Measurements from ENCODE around the gene SST. TPM values are rescaled to one million over a fixed set of nuclear protein-coding genes. Genes with fewer than 3 reads are reported as not detected.

The SST gene
- total RNA-seq, 1 experiment from 2014 or later = not detected

DNA sequence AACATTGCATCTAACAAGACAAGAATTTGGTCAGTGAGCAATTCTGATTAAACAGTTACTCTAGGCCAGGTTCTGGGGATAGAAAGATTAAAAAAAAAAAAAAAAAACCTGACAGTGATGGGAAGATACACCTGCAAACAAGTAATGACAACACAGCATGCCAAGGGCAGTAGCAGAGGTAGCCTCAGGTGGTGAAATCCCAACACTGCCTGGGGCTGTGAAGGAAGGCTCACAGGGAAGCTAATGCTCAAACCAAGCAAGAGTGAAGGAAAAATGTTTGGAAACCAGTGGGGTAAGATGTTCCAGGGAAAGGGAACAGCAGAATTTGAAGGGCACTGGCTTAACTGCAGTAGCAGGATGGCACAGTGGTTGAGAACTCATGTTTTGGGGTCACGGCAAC lies 23.2 kb upstream of the SST start:
- TF ChIP-seq, protein P1, sequence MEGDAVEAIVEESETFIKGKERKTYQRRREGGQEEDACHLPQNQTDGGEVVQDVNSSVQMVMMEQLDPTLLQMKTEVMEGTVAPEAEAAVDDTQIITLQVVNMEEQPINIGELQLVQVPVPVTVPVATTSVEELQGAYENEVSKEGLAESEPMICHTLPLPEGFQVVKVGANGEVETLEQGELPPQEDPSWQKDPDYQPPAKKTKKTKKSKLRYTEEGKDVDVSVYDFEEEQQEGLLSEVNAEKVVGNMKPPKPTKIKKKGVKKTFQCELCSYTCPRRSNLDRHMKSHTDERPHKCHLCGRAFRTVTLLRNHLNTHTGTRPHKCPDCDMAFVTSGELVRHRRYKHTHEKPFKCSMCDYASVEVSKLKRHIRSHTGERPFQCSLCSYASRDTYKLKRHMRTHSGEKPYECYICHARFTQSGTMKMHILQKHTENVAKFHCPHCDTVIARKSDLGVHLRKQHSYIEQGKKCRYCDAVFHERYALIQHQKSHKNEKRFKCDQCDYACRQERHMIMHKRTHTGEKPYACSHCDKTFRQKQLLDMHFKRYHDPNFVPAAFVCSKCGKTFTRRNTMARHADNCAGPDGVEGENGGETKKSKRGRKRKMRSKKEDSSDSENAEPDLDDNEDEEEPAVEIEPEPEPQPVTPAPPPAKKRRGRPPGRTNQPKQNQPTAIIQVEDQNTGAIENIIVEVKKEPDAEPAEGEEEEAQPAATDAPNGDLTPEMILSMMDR (IDR thresholded peaks at IDR 0.05; ENCODE audit: unreplicated experiment) = no peak
- no peak overlapping the region for H3K4me3 Mint-ChIP-seq (ENCODE audit: low read depth, unreplicated experiment)
- H3K9me3 Mint-ChIP-seq (ENCODE audit: low read depth, unreplicated experiment) = peaks cover 5% of the 10 kb centered on the region
- intact Hi-C loops (cut with micrococcal nuclease; ENCODE audit: unreplicated experiment) = no loop called here
- H3K4me1 Mint-ChIP-seq (ENCODE audit: low read depth, unreplicated experiment) = no peaks in the 10 kb centered on the region
- BruUV-seq (replicated peaks) = no TSS peak
- CTCF ChIA-PET = interaction anchor here (0.6 to 1.5 kb wide), 5 partner anchors 8 to 666 kb away, joined by 3 to 7 read pairs (median 3); no protein-coding TSS in a partner anchor
- no peaks in the 10 kb centered on the region for H3K36me3 Mint-ChIP-seq (ENCODE audit: insufficient read depth, unreplicated experiment)
- no peak overlapping the region for H3K27ac Mint-ChIP-seq (ENCODE audit: unreplicated experiment)
- no peak for DNase-seq
- peaks cover 66% of the 10 kb centered on the region for H3K27me3 Mint-ChIP-seq (ENCODE audit: unreplicated experiment)

DNA sequence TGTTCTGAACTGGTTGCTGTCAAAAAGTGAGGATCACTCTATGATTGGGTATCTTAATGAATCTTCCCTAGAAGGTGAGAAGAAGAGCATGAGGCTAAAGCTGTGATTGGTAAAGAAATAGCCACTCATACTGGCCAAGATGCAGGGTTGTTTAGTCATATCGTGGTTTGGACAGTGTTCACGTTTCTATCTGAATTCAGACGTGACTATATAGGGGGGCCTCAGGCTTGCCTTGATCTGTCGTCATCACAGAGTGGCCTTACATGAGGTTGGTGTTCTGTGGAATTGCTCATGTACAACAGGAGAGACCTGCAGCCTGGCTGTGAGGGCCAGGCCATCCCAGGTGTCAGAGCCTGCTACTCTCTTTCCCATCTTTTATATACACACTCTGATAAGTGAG lies 19.8 kb upstream of the SST start:
- Mint-ChIP-seq H3K27ac (ENCODE audit: unreplicated experiment) (no peak overlapping the region), H3K4me3 (ENCODE audit: low read depth, unreplicated experiment) (no peak overlapping the region), H3K27me3 (ENCODE audit: unreplicated experiment) (peaks cover 46% of the 10 kb centered on the region), H3K36me3 (ENCODE audit: insufficient read depth, unreplicated experiment) (no peaks in the 10 kb centered on the region), H3K9me3 (ENCODE audit: low read depth, unreplicated experiment) (peaks cover 12% of the 10 kb centered on the region), H3K4me1 (ENCODE audit: low read depth, unreplicated experiment) (no peaks in the 10 kb centered on the region)
- TF ChIP-seq, protein P1 (IDR thresholded peaks at IDR 0.05; ENCODE audit: unreplicated experiment) = no peak
- no peak for DNase-seq
- CTCF ChIA-PET = no interaction called here
- intact Hi-C loops (cut with micrococcal nuclease; ENCODE audit: unreplicated experiment) = no loop called here
- no TSS peak for BruUV-seq (replicated peaks)

DNA sequence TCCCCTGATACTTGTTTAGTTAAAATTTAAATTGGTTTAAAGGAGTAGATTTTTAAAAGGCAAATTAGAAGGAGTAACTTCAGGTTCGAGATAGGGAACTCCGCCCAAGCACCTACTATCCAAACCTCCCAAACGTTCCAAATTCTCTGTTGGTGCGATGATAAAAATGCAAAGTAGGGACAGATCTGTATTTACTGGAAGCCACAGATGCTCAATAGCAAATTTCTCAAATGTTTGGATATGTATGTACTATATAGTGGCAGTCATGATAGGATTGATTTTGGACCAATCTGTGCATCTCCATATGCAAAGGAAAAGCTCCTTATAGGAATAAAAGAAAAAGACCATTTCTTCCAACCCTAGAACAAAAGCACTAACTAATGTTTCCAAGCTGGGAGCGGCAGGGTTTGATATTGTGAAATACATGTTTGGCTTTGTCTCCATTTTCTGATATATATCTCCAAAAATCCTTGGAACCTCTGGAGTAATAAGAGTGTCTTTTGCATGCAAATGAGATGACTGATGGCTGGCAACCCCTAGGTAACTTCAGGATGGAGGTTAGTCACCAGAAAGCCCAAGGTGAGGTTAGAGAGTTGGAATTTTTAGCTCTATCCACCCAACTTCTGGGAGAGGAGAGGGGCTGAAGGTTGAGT lies 16.6 kb upstream of the SST start:
- no peak overlapping the region for H3K27ac Mint-ChIP-seq (ENCODE audit: unreplicated experiment)

DNA sequence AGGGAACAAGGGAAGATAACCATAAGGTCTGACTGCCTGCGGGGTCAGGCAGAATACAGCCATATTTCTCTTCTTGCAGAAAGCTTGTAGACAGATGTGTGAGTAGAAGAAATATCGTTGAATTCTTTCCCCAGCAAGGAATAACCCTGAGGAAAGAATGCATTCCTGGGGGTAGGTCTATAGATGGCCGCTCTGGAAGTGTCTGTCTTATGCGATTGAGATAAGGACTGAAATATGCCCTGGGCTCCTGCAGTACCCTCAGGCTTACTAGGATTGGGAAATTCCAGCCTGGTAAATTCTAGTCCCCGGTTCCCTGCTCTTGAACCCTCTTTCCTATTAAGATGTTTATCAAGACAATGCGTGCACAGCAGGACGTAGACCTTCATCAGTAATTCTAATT lies 15.8 kb upstream of the SST start:
- intact Hi-C loops (cut with micrococcal nuclease; ENCODE audit: unreplicated experiment) = no loop called here
- no peaks in the 10 kb centered on the region for H3K4me1 Mint-ChIP-seq (ENCODE audit: low read depth, unreplicated experiment)
- TF ChIP-seq, protein P1 (IDR thresholded peaks at IDR 0.05; ENCODE audit: unreplicated experiment) = no peak
- CTCF ChIA-PET = interaction anchor here (0.7 kb wide), 1 partner anchor 8 kb away, joined by 3 read pairs; no protein-coding TSS in a partner anchor
- H3K36me3 Mint-ChIP-seq (ENCODE audit: insufficient read depth, unreplicated experiment) = no peaks in the 10 kb centered on the region
- no peak for DNase-seq
- H3K27ac Mint-ChIP-seq (ENCODE audit: unreplicated experiment) = no peak overlapping the region
- H3K27me3 Mint-ChIP-seq (ENCODE audit: unreplicated experiment) = peaks cover 47% of the 10 kb centered on the region
- no peak overlapping the region for H3K4me3 Mint-ChIP-seq (ENCODE audit: low read depth, unreplicated experiment)
- no TSS peak for BruUV-seq (replicated peaks)
- H3K9me3 Mint-ChIP-seq (ENCODE audit: low read depth, unreplicated experiment) = peaks cover 7% of the 10 kb centered on the region

More for the DNA sequence above, 16.6 kb upstream of the SST start:
- intact Hi-C loops (cut with micrococcal nuclease; ENCODE audit: unreplicated experiment) = no loop called here
- Mint-ChIP-seq H3K4me3 (ENCODE audit: low read depth, unreplicated experiment) (no peak overlapping the region), H3K9me3 (ENCODE audit: low read depth, unreplicated experiment) (peaks cover 7% of the 10 kb centered on the region), H3K4me1 (ENCODE audit: low read depth, unreplicated experiment) (no peaks in the 10 kb centered on the region), H3K36me3 (ENCODE audit: insufficient read depth, unreplicated experiment) (no peaks in the 10 kb centered on the region), H3K27me3 (ENCODE audit: unreplicated experiment) (peaks cover 46% of the 10 kb centered on the region)
- CTCF ChIA-PET = interaction anchor here (0.6 kb wide), 1 partner anchor 487 kb away, joined by 5 read pairs; no protein-coding TSS in a partner anchor
- no peak for DNase-seq
- TF ChIP-seq, protein P1 (IDR thresholded peaks at IDR 0.05; ENCODE audit: unreplicated experiment) = no peak
- no TSS peak for BruUV-seq (replicated peaks)

Data from Calu3 (cell line).